GM19240 (cell line): ENCODE data around the gene KIAA1217.

ENCODE experiments used
- DNase-seq: peaks from one replicate; pipeline ENCODE4 v3.0.0; 2011; ENCODE audit warnings: low spot score; ENCODE audit not compliant: insufficient read length

The KIAA1217 gene

DNA sequence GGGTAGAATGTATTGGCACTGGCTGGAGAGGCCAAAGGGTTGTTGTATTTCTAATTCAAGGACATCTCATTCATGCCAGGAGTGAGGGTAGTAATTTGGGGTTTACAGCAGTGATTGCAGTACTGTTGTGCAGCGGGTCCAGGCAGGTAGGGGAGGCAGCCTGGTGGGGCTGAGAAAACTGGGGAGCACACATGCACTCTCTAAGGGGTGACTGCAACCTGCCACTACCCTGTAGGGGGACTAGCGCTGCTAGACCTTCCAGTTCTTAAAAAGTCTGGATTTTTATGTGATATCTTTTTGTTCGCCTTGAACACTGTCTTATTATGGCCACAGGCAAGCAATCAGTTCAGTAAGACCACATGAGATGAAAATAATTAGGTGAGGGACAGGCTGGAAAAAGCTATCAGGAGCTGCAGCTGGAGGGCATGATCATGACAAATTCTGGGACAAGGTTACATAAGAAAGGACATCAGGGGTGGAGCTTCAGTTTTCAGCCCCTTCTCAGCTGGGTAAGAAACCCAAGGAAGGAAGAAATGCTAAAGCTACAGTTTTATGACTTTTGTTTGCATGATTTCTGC lies 365.7 kb downstream of the KIAA1217 start:
- DNase-seq = no peak

DNA sequence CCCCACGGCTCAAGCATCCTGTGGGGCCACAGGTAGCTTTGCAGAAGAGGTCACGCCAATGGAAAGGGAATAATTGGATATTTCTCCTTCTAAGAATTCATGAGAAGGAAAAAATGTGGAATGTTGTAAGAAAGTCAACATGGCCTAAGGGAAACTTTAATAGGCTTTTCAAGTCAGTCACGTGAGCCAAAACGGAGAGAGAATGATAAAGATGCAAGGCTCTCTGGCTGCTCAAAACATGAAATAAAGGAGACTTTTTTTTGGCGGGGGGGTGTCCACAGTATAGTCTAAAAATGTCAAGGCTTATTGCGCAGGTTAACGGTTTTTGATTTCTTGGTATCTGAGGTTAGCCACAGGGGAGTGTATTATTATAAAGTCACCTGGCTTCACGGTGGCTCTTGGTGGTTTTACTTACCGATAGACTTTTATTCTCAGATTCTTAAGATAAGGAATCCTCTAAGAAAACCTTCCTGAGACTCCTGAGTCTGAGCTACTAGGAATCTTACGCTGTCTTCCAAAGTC lies 366.6 kb downstream of the KIAA1217 start:
- no peak for DNase-seq

DNA sequence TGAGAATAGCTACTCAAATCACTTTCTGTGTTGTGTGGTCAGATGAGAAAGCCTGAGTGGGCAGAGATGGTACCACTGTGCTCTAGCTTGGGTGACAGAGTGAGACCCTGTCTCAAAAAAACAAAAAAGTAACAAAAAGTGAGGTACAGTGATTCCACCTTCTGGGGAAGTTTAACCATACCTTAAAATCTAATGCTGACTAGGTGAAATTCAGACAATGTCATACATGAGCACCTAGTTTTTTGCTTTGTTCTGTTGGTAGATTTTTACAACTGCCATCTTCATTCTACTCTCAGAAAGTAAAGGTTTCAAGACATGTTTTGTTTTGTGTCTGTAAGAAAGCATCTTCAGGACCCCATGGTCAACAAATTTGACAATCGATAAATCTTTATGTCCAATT lies 370.5 kb downstream of the KIAA1217 start:
- no peak for DNase-seq

DNA sequence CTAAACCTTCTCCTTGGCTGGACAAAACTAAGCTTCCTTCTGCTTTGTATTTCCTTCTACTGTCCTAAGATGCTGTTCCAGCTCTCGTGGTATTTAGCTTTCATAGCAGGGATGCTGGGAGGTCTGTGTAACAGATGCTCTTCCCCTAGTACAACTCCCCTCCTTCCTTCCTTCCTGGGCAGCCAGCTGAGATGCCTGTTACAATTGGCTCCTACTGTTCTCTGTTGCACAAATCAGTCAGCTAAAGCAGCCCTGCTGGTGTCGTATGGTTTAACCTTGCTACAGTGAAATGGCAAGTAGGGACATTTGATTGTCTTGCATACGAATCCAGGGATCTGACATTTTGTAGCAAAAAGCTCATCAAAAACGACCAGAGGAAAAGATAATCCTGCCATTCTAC lies 371.0 kb downstream of the KIAA1217 start:
- DNase-seq = no peak

DNA sequence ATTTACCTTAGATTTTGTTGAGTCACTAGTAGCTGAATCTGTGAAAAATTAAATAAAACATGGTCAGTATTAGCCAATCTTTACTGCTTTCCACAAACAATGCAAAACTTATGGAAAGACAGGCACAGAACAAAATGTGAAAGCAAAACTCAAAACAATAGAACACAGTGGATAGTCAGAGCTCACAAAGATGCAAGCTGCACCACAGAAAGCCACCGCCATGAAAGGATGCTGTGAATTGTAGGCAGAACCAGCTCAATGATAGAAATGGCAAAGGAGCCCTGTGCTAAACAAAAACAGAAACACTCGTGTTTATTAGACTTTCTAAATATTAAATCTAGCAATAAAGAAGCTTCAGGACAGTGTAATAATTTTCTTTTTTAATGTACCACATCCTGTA lies 380.3 kb downstream of the KIAA1217 start:
- no peak for DNase-seq

DNA sequence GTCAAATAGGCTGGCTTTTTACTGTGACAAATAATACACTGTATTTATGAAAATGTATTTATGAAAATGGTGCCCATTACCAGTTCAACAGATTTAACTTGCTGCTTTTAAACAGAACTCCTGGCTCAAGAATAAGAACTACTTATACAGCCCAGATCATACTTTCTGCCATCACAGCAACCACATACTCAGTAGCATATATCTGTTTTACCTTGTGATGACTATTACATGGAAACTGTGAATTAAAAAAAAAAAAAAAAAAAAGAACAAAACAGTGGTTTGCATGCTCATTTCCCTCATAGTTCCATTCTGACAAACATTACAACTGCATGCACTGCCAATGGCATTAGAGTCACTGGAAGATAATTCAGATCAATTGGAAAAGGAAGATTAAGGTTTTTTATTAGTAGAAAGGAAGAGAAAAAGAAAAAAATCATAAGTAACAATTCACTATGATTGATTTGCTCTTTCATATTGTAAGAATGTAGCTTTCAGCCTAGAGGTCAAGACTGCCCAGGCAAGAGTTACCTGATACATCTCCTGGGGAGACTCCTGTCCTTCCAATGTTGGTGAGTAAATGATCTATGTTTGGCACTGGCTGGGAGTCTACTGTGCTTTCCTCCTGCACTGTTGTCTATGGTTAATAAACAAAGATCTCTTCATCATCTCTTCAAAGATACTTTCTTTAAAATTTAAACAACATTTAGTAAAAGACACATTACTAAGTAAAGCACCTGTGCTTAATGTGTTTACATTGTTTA lies 381.9 kb downstream of the KIAA1217 start:
- no peak for DNase-seq

DNA sequence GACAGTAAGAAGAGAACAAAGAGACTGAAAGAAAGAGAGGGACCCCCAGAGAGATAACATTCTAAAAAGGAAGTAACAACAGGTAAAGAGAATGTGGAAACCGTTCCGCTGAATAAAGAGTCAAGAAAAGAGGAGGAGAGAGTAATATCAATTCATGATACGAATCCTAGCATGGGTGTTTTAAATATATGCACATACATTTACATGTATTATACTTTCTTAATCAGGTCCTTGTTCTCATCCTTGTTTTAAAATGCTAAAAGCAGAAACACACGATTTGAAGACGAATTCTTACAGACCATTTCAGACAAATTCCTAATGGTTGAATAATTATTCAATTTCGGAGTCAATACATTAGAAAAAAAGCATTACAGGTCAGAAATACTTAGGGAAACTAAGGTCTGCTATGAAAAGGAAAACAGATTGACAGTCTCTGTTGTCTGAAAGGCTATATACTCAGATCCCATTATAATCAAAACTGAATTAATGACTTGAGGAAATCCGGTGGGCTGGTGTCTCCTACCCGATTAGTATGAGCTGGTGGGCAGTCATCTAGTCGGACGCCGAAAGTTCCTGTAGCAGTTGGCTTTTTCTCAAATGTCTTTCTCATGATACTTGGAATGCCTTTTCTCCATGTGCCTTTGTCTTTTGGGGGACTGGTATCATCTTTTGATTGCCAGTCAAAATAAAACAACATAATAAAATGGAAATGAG lies 387.4 kb downstream of the KIAA1217 start:
- no peak for DNase-seq

DNA sequence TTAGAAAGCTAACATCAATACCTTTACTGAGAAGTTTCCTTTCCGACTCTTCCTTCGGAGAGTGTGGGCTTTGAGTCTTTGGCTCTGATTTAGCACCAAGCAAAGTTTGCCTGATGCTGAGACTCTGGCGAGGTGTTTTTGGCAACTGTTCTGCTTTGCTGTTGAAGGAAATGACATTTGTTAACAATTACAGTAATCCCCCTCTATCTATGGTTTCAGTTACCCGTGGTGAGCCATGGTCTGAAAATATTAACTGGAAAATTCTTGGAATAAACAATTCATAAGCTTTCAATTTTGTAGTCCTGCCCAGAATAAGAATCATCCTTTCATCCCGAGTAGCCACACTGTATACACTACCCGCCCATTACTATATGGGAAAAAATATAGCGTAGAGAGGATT lies 388.5 kb downstream of the KIAA1217 start:
- DNase-seq = no peak
